ENCODE results near the gene TBC1D17. TPM values are rescaled to one million over a fixed set of nuclear protein-coding genes. Genes with fewer than 3 reads are reported as not detected.
A peak's percentile ranks its signal among the peaks of the same experiment; 100 is the strongest.

TBC1D17 gene
- total RNA-seq, 1 donor from 2014 or later: 29.1 TPM

DNA sequence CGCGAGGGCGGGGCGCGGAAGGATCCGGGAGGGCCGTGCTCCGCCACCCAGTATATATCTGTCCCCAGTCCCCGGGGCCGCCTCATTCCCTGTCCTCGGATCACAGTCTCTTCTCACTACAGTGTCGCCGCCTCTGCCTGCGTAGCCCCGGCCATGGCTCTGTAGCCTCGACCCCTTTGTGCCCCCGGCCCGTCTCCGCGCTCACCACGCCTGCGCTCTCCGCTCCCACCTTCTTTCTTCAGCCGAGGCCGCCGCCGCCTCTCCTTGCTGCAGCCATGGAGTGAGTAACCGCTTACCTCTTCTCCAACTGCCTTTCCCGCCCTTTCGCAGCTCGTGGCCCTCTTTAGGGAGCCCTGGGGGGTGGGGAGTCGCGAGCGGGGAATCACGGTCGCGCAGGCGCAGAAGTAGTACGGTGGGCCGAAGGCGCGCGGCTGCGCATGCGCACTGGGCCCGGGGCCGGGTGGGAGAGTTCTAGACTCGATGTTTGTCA is 51.7 kb downstream of the TBC1D17 start, which contains the start of the genes ATF5 and NUP62:
TSS of gene ATF5 (plus strand) at position 85 of the 490 bp plus-strand sequence. CDS start 1,646 bp downstream, outside the sequence.
TSS of gene NUP62 (minus strand) at position 384 of the 490 bp plus-strand sequence. CDS start 19,697 bp downstream, outside the sequence.
- H3K9me3 Mint-ChIP-seq (ENCODE audit: unreplicated experiment): peaks cover 2% of the 10 kb centered on the region
- peak; percentile 58 for DNase-seq (ENCODE audit: low read depth)

DNA sequence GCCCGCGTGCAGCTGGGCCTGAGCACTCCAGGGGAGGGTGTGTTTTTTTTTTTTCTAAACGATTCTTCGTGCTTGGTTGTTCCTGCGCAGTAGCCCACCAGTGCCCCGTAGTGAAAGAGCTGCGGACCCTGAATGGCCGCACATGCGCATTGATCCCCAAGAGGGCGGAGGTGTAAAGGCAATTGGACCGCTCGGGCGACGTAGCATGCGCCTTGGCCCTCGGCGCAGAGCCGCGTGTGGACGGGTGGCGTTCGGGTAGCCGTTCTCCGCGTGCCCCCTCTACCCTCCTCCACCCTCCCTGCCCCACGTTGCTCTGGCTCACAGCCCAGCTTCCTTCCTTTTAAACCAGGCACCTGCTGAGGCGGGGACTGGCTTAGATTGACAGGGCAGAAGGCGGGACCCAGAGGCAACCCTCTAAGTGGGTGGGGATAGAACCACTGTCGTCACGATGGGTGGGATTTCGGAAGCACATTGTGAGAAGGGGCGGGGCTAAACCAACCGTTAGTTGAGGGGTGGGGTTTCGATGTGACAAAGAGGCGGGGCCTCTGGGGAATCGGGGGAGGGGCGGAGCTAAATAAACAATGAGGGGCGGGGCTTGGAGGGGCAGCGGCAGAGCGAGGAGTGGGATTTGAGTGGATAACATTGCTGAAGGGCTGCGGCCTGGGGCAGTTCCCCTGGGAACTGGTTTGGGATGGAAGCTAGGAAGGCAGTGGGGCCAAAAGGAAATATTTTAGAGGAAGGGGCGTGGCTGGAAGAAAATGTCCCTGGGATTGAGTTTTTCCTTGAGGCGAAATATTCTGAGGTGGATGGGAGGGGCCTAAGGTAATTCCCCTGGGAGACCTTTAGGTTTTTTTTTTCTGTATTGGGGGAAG is 52.3 kb downstream of the TBC1D17 start:
- Histone ChIP-seq H3K79me2 (ENCODE audit: insufficient read depth, low read length) (peaks cover 42% of the 10 kb centered on the region), H3K27me3 (ENCODE audit: insufficient read depth, low read length) (no peaks in the 10 kb centered on the region), H3K36me3 (ENCODE audit: insufficient read depth, low read length) (peaks cover 6% of the 10 kb centered on the region), H3K9me3 (ENCODE audit: insufficient read depth, low read depth, low read length) (no peaks in the 10 kb centered on the region), H3K4me1 (ENCODE audit: insufficient read depth, low read length) (peaks cover 6% of the 10 kb centered on the region), H3K4me2 (ENCODE audit: low read length) (peak overlapping the region; percentile 98), H4K20me1 (ENCODE audit: insufficient read depth, low read length) (peaks cover 24% of the 10 kb centered on the region), H3K4me3 (ENCODE audit: insufficient read depth, low read depth, low read length) (peak overlapping the region; percentile 87), H3K9ac (ENCODE audit: low read length) (peak overlapping the region; percentile 92), H2AFZ (ENCODE audit: low read depth, low read length) (peak overlapping the region; percentile 91), H3K27ac (ENCODE audit: low read depth, low read length) (peak overlapping the region; percentile 88)
- Mint-ChIP-seq H3K4me3 (ENCODE audit: unreplicated experiment) (peak overlapping the region; percentile 97), H3K27ac (ENCODE audit: unreplicated experiment) (peak overlapping the region; percentile 93), H3K36me3 (ENCODE audit: low read depth, unreplicated experiment) (peaks cover 23% of the 10 kb centered on the region), H3K27me3 (ENCODE audit: low read depth, unreplicated experiment) (no peaks in the 10 kb centered on the region), H3K9me3 (ENCODE audit: unreplicated experiment) (peaks cover 2% of the 10 kb centered on the region), H3K4me1 (ENCODE audit: low read depth, unreplicated experiment) (peaks cover 5% of the 10 kb centered on the region)
- FAIRE-seq: no peak
- peak; percentile 91 for DNase-seq (ENCODE audit: low read depth)
- TF ChIP-seq, protein P1, sequence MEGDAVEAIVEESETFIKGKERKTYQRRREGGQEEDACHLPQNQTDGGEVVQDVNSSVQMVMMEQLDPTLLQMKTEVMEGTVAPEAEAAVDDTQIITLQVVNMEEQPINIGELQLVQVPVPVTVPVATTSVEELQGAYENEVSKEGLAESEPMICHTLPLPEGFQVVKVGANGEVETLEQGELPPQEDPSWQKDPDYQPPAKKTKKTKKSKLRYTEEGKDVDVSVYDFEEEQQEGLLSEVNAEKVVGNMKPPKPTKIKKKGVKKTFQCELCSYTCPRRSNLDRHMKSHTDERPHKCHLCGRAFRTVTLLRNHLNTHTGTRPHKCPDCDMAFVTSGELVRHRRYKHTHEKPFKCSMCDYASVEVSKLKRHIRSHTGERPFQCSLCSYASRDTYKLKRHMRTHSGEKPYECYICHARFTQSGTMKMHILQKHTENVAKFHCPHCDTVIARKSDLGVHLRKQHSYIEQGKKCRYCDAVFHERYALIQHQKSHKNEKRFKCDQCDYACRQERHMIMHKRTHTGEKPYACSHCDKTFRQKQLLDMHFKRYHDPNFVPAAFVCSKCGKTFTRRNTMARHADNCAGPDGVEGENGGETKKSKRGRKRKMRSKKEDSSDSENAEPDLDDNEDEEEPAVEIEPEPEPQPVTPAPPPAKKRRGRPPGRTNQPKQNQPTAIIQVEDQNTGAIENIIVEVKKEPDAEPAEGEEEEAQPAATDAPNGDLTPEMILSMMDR (IDR thresholded peaks at IDR 0.05; ENCODE audit: insufficient read depth, low read depth, low read length): no peak
- TF ChIP-seq EZH2 (IDR thresholded peaks at IDR 0.05; ENCODE audit: insufficient read depth, low read length): no peak

More for the DNA sequence above, 51.7 kb downstream of the TBC1D17 start, which contains the start of the genes ATF5 and NUP62:
- peaks cover 49% of the 10 kb centered on the region for H3K79me2 ChIP-seq (ENCODE audit: insufficient read depth, low read length)
- Mint-ChIP-seq H3K4me3 (ENCODE audit: unreplicated experiment) (peak within 1 kb of the TSS; percentile 97), H3K27ac (ENCODE audit: unreplicated experiment) (peak within 1 kb of the TSS; percentile 95), H3K36me3 (ENCODE audit: low read depth, unreplicated experiment) (peaks cover 23% of the 10 kb centered on the region), H3K27me3 (ENCODE audit: low read depth, unreplicated experiment) (no peaks in the 10 kb centered on the region), H3K4me1 (ENCODE audit: low read depth, unreplicated experiment) (peaks cover 5% of the 10 kb centered on the region)
- peak within 1 kb of the TSS; percentile 92 for H3K9ac ChIP-seq (ENCODE audit: low read length)
- H3K9me3 ChIP-seq (ENCODE audit: insufficient read depth, low read depth, low read length): no peaks in the 10 kb centered on the region
- H2AFZ ChIP-seq (ENCODE audit: low read depth, low read length): peak within 1 kb of the TSS; percentile 91
- H3K4me2 ChIP-seq (ENCODE audit: low read length): peak within 1 kb of the TSS; percentile 98
- peak within 1 kb of the TSS; percentile 87 for H3K4me3 ChIP-seq (ENCODE audit: insufficient read depth, low read depth, low read length)
- FAIRE-seq: no peak
- no peak for TF ChIP-seq EZH2 (IDR thresholded peaks at IDR 0.05; ENCODE audit: insufficient read depth, low read length)
- TF ChIP-seq, protein P1 (IDR thresholded peaks at IDR 0.05; ENCODE audit: insufficient read depth, low read depth, low read length): no peak
- H4K20me1 ChIP-seq (ENCODE audit: insufficient read depth, low read length): peaks cover 31% of the 10 kb centered on the region
- peak within 1 kb of the TSS; percentile 88 for H3K27ac ChIP-seq (ENCODE audit: low read depth, low read length)
- peaks cover 6% of the 10 kb centered on the region for H3K4me1 ChIP-seq (ENCODE audit: insufficient read depth, low read length)
- peaks cover 6% of the 10 kb centered on the region for H3K36me3 ChIP-seq (ENCODE audit: insufficient read depth, low read length)
- H3K27me3 ChIP-seq (ENCODE audit: insufficient read depth, low read length): no peaks in the 10 kb centered on the region
